Activated CD8-positive, alpha-beta memory T cell treated with anti-CD3 and anti-CD28 coated beads for 4 hours (primary cell): Measurements from ENCODE around the gene SLC25A39.
A peak's percentile ranks its signal among the peaks of the same experiment; 100 is the strongest.
"Not testable (repeated sequence)": the region's sequence is repeated elsewhere in the genome, so short reads cannot be mapped to it uniquely, and the experiment has no call there.

Experiments used
- DNase-seq, 2 donors: peaks; one replicate each; pipeline ENCODE4 v3.0.0-alpha.2; 2020; ENCODE audit warnings: low read depth in 2 of 2

SLC25A39 gene

GRCh38 chr17:44335564-44335963 is 10.9 kb upstream of the SLC25A39 start:
- DNase-seq: no peak

- no peak for DNase-seq
These were observed 10.1 kb upstream of the SLC25A39 start for GRCh38 chr17:44334727-44335126.

GRCh38 chr17:44334315-44334714 is 9.7 kb upstream of the SLC25A39 start:
- DNase-seq: no peak

GRCh38 chr17:44333371-44333770 is 8.7 kb upstream of the SLC25A39 start:
- no peak for DNase-seq

- peak in 1 of 2 donors; percentile 58 for DNase-seq
These were observed 6.7 kb upstream of the SLC25A39 start for GRCh38 chr17:44331249-44331760.

GRCh38 chr17:44330263-44330662 is 5.6 kb upstream of the SLC25A39 start:
- DNase-seq: not testable (repeated sequence)

GRCh38 chr17:44329516-44329915 is 4.9 kb upstream of the SLC25A39 start:
- not testable (repeated sequence) for DNase-seq

GRCh38 chr17:44327715-44328449 is 3.3 kb upstream of the SLC25A39 start:
- no peak for DNase-seq

GRCh38 chr17:44326861-44327444 is 2.3 kb upstream of the SLC25A39 start:
- DNase-seq: peak; percentile 90 to 94

GRCh38 chr17:44324092-44324570 is 492 bp downstream of the SLC25A39 start:
- DNase-seq: no peak

- DNase-seq: no peak
These were observed 1.1 kb downstream of the SLC25A39 start for GRCh38 chr17:44323359-44324091.

- DNase-seq: no peak
These were observed 2.3 kb downstream of the SLC25A39 start for GRCh38 chr17:44322236-44322895.

GRCh38 chr17:44321246-44322120 is 3.1 kb downstream of the SLC25A39 start:
- DNase-seq: no peak

GRCh38 chr17:44320066-44320465 is 4.6 kb downstream of the SLC25A39 start:
- DNase-seq: no peak

- no peak for DNase-seq
These were observed 6.3 kb downstream of the SLC25A39 start for GRCh38 chr17:44318077-44318892.

GRCh38 chr17:44317545-44317944 is 7.1 kb downstream of the SLC25A39 start:
- DNase-seq: no peak

- DNase-seq: no peak
These were observed 8.6 kb downstream of the SLC25A39 start for GRCh38 chr17:44315760-44316731.

GRCh38 chr17:44314869-44315661 is 9.6 kb downstream of the SLC25A39 start:
- no peak for DNase-seq
